Measurements from ENCODE around the gene ZC3H12A.

ZC3H12A gene

DNA sequence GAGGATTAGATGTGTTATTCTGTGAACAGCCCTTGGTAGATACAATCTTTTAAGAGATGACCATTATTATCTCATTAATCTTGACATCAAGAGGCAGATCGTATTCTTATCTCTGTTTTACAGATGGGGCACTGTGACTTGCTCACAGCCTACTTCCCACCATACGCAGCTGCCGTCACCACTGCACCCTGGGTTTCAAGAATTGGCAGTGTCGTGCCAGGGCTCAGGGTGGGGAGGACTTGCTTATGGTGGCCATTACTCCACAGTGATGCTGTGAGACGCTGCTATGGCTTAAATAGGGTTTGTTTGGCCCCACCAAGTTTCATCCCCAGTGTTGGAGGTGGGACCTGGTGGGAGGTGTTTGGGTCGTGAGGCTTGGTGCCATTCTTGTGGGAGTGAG lies 45.4 kb upstream of the ZC3H12A start:
- ATAC-seq: no peak
- TF ChIP-seq CSDC2 (CRISPR knock-in tag; IDR thresholded peaks at IDR 0.05) (no peak), ARNTL (CRISPR knock-in tag; IDR thresholded peaks at IDR 0.05; ENCODE audit: borderline replicate concordance, low read depth) (no peak), PATZ1 (CRISPR knock-in tag; IDR thresholded peaks at IDR 0.05; ENCODE audit: borderline replicate concordance) (no peak), ZC3H10 (CRISPR knock-in tag; IDR thresholded peaks at IDR 0.05) (no peak), TOX (CRISPR knock-in tag; IDR thresholded peaks at IDR 0.05; ENCODE audit: borderline replicate concordance) (no peak), CSRNP3 (CRISPR knock-in tag; IDR thresholded peaks at IDR 0.05) (no peak), SNAI2 (CRISPR knock-in tag; IDR thresholded peaks at IDR 0.05) (no peak), ZFP3 (CRISPR knock-in tag; IDR thresholded peaks at IDR 0.05) (no peak), ZNF8 (CRISPR knock-in tag; IDR thresholded peaks at IDR 0.05) (no peak), PPARA (CRISPR knock-in tag; IDR thresholded peaks at IDR 0.05; ENCODE audit: borderline replicate concordance) (no peak)
- TF ChIP-seq, protein P1, sequence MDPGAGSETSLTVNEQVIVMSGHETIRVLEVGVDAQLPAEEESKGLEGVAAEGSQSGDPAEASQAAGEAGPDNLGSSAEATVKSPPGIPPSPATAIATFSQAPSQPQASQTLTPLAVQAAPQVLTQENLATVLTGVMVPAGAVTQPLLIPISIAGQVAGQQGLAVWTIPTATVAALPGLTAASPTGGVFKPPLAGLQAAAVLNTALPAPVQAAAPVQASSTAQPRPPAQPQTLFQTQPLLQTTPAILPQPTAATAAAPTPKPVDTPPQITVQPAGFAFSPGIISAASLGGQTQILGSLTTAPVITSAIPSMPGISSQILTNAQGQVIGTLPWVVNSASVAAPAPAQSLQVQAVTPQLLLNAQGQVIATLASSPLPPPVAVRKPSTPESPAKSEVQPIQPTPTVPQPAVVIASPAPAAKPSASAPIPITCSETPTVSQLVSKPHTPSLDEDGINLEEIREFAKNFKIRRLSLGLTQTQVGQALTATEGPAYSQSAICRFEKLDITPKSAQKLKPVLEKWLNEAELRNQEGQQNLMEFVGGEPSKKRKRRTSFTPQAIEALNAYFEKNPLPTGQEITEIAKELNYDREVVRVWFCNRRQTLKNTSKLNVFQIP (CRISPR knock-in tag; IDR thresholded peaks at IDR 0.05; ENCODE audit: borderline replicate concordance, low read depth): no peak
- TF ChIP-seq, protein P2, sequence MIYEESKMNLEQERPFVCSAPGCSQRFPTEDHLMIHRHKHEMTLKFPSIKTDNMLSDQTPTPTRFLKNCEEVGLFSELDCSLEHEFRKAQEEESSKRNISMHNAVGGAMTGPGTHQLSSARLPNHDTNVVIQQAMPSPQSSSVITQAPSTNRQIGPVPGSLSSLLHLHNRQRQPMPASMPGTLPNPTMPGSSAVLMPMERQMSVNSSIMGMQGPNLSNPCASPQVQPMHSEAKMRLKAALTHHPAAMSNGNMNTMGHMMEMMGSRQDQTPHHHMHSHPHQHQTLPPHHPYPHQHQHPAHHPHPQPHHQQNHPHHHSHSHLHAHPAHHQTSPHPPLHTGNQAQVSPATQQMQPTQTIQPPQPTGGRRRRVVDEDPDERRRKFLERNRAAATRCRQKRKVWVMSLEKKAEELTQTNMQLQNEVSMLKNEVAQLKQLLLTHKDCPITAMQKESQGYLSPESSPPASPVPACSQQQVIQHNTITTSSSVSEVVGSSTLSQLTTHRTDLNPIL (CRISPR knock-in tag; IDR thresholded peaks at IDR 0.05; ENCODE audit: low read depth): no peak

- TF ChIP-seq ARNTL (CRISPR knock-in tag; IDR thresholded peaks at IDR 0.05; ENCODE audit: borderline replicate concordance, low read depth) (no peak), PPARA (CRISPR knock-in tag; IDR thresholded peaks at IDR 0.05; ENCODE audit: borderline replicate concordance) (no peak), ZFP3 (CRISPR knock-in tag; IDR thresholded peaks at IDR 0.05) (no peak), CSRNP3 (CRISPR knock-in tag; IDR thresholded peaks at IDR 0.05) (no peak), BACH2 (CRISPR knock-in tag; IDR thresholded peaks at IDR 0.05; ENCODE audit: borderline replicate concordance) (no peak)
- TF ChIP-seq, protein P2 (CRISPR knock-in tag; IDR thresholded peaks at IDR 0.05; ENCODE audit: low read depth): no peak
- TF ChIP-seq, protein P1 (CRISPR knock-in tag; IDR thresholded peaks at IDR 0.05; ENCODE audit: borderline replicate concordance, low read depth): no peak
- no peak for ATAC-seq
Measured at GRCh38 chr1:37430103-37430985, 44.0 kb upstream of the ZC3H12A start.

DNA sequence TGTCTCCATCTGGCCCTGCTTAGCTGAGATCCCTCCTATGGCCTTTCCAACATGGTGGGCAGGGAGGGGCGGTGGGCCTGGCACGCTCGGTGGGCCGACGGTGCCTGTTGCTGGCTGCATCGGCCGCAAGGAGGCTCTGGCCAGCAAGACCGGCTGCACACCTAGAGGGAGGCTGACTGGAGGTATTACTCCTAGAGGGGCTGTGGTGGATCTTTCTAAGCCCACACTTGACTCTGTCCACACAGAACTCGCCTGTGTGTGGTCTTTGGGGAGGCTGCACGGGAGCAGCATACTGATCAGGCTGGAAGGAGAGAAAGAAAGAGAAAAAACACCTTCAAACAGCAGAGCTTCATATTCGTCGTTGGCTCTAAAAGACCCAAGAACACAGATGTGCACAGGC lies 41.7 kb upstream of the ZC3H12A start:
- ATAC-seq: no peak
- TF ChIP-seq, protein P1 (CRISPR knock-in tag; IDR thresholded peaks at IDR 0.05; ENCODE audit: borderline replicate concordance, low read depth): no peak
- no peak for TF ChIP-seq ZFP30 (CRISPR knock-in tag; IDR thresholded peaks at IDR 0.05)
- no peak for TF ChIP-seq OSR1 (CRISPR knock-in tag; IDR thresholded peaks at IDR 0.05)
- TF ChIP-seq ZC3H10 (CRISPR knock-in tag; IDR thresholded peaks at IDR 0.05): no peak
- TF ChIP-seq TSHZ2 (CRISPR knock-in tag; IDR thresholded peaks at IDR 0.05): no peak
- TF ChIP-seq RARB (CRISPR knock-in tag; IDR thresholded peaks at IDR 0.05): no peak
- no peak for TF ChIP-seq PPARA (CRISPR knock-in tag; IDR thresholded peaks at IDR 0.05; ENCODE audit: borderline replicate concordance)
- no peak for TF ChIP-seq TCF4 (CRISPR knock-in tag; IDR thresholded peaks at IDR 0.05; ENCODE audit: borderline replicate concordance)
- TF ChIP-seq CSDC2 (CRISPR knock-in tag; IDR thresholded peaks at IDR 0.05): no peak
- TF ChIP-seq ZNF70 (CRISPR knock-in tag; IDR thresholded peaks at IDR 0.05): no peak
